ENCODE measurements around the gene STN1. TPM values are rescaled to one million over a fixed set of nuclear protein-coding genes. Genes with fewer than 3 reads are reported as not detected.

STN1 gene
- total RNA-seq, 1 donor = 20.6 TPM

DNA sequence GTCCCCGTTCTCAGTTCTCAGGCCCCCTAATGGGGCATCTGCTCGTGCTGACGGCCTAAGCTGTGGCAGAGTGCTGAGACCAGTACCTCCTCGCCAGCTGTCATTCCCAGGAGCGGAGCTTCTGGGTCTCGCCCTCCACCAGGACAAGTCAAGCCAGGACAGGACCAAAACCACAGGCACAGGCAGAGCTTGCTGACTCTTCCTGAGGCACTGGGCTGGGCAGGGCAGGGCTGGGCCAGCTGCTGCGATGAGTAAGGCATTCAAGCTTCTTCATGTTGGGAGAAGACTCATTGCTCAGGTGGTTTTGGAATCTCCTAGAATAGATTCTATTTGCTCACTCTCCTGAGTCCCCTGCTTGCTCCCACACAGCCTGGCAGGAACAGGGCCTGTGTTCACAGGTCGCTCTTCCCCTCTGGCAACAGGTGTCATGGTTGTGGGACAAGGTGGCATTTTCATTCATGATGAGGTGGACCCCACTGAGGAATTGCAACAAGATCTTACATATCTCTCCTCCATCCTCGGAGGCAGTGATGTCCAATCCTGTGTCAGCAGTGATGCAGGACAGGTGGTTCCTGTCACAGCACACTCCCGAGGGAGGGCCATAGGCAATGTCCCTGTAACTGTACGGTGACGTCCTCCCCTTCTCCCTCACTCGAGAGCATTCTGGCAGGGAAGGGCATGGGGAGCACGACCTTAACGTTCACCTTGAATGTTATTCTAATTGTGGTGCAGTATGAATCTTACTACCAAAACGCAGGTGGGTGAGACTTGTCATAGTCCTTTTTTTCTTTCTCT, 45.6 kb downstream of the STN1 start:
- TF ChIP-seq, protein P1, sequence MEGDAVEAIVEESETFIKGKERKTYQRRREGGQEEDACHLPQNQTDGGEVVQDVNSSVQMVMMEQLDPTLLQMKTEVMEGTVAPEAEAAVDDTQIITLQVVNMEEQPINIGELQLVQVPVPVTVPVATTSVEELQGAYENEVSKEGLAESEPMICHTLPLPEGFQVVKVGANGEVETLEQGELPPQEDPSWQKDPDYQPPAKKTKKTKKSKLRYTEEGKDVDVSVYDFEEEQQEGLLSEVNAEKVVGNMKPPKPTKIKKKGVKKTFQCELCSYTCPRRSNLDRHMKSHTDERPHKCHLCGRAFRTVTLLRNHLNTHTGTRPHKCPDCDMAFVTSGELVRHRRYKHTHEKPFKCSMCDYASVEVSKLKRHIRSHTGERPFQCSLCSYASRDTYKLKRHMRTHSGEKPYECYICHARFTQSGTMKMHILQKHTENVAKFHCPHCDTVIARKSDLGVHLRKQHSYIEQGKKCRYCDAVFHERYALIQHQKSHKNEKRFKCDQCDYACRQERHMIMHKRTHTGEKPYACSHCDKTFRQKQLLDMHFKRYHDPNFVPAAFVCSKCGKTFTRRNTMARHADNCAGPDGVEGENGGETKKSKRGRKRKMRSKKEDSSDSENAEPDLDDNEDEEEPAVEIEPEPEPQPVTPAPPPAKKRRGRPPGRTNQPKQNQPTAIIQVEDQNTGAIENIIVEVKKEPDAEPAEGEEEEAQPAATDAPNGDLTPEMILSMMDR (IDR thresholded peaks at IDR 0.05; ENCODE audit: extremely low read depth, low read depth, low read length) = no peak
- Histone ChIP-seq H3K4me1 (ENCODE audit: insufficient read depth, low read length) (peaks cover 7% of the 10 kb centered on the region), H3K36me3 (ENCODE audit: insufficient read depth, low read length) (no peaks in the 10 kb centered on the region), H3K9me3 (ENCODE audit: low read depth, low read length) (no peaks in the 10 kb centered on the region), H2AFZ (ENCODE audit: low read length) (no peak overlapping the region), H3K27ac (ENCODE audit: low read depth, low read length) (no peak overlapping the region), H3K27me3 (ENCODE audit: insufficient read depth, low read length) (no peaks in the 10 kb centered on the region), H3K4me2 (ENCODE audit: insufficient read depth, low read length) (no peak overlapping the region), H4K20me1 (ENCODE audit: insufficient read depth, low read length) (no peaks in the 10 kb centered on the region), H3K4me3 (ENCODE audit: insufficient read depth, low read length) (no peak overlapping the region), H3K79me2 (ENCODE audit: insufficient read depth, low read length) (no peaks in the 10 kb centered on the region)
- no peak for DNase-seq (ENCODE audit: insufficient read length, low spot score, missing footprints)

GRCh38 chr10:103871006-103871405, 47.0 kb downstream of the STN1 start:
- Histone ChIP-seq H2AFZ (ENCODE audit: low read length) (peak overlapping the region; percentile 22), H3K36me3 (ENCODE audit: insufficient read depth, low read length) (no peaks in the 10 kb centered on the region), H3K79me2 (ENCODE audit: insufficient read depth, low read length) (no peaks in the 10 kb centered on the region), H3K27ac (ENCODE audit: low read depth, low read length) (no peak overlapping the region), H4K20me1 (ENCODE audit: insufficient read depth, low read length) (no peaks in the 10 kb centered on the region), H3K4me1 (ENCODE audit: insufficient read depth, low read length) (peaks cover 7% of the 10 kb centered on the region), H3K9me3 (ENCODE audit: low read depth, low read length) (no peaks in the 10 kb centered on the region), H3K27me3 (ENCODE audit: insufficient read depth, low read length) (no peaks in the 10 kb centered on the region), H3K4me2 (ENCODE audit: insufficient read depth, low read length) (peak overlapping the region; percentile 43), H3K4me3 (ENCODE audit: insufficient read depth, low read length) (no peak overlapping the region)
- TF ChIP-seq, protein P1 (IDR thresholded peaks at IDR 0.05; ENCODE audit: extremely low read depth, low read depth, low read length) = no peak
- no peak for DNase-seq (ENCODE audit: insufficient read length, low spot score, missing footprints)

DNA sequence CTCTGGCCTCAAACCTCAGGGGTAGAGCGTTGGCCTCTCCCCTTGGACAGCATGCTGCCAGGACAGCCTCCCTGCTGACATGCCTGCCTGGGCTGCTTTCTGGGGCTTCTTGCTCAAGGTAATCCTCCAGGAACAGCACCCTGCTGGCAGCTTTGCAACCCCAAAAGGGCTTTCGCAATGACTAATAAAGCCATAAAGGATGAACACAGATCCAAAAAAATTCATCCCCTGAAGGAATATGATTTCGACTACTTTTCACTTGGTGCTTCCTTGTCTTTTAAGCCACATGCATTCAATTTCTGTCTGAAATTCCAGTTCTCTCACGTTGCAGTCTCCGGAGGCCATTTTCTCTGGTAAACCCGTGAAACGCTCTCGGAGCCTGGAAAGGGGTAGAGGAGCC, 47.5 kb downstream of the STN1 start:
- Histone ChIP-seq H3K27ac (ENCODE audit: low read depth, low read length) (no peak overlapping the region), H3K4me1 (ENCODE audit: insufficient read depth, low read length) (peaks cover 7% of the 10 kb centered on the region), H3K27me3 (ENCODE audit: insufficient read depth, low read length) (no peaks in the 10 kb centered on the region), H2AFZ (ENCODE audit: low read length) (peak overlapping the region; percentile 22), H3K9me3 (ENCODE audit: low read depth, low read length) (no peaks in the 10 kb centered on the region), H3K79me2 (ENCODE audit: insufficient read depth, low read length) (no peaks in the 10 kb centered on the region), H3K4me2 (ENCODE audit: insufficient read depth, low read length) (peak overlapping the region; percentile 43), H4K20me1 (ENCODE audit: insufficient read depth, low read length) (no peaks in the 10 kb centered on the region), H3K36me3 (ENCODE audit: insufficient read depth, low read length) (no peaks in the 10 kb centered on the region), H3K4me3 (ENCODE audit: insufficient read depth, low read length) (no peak overlapping the region)
- TF ChIP-seq, protein P1 (IDR thresholded peaks at IDR 0.05; ENCODE audit: extremely low read depth, low read depth, low read length) = no peak
- no peak for DNase-seq (ENCODE audit: insufficient read length, low spot score, missing footprints)

DNA sequence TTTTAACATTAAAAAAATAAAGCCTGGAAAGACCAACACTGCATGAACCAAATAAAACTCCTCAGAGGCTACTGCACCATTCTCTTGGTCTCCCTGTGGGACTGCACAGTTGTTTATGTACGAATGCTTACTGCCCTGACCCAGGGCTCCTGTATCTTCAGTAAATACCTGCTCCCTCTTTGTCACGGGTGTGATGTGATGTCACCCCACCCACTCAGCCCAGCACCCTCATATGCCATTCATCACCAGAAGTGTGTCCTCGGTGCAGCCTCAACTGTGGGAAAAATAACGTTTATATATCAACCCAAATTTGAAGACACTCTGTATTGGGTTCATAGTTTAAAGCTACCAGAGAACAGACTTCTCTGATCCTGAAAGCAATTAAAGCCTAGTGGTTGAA, 48.6 kb downstream of the STN1 start:
- H3K9me3 ChIP-seq (ENCODE audit: low read depth, low read length) = peaks cover 4% of the 10 kb centered on the region
- no peaks in the 10 kb centered on the region for H3K79me2 ChIP-seq (ENCODE audit: insufficient read depth, low read length)
- no peak for DNase-seq (ENCODE audit: insufficient read length, low spot score, missing footprints)
- H3K27me3 ChIP-seq (ENCODE audit: insufficient read depth, low read length) = no peaks in the 10 kb centered on the region
- no peaks in the 10 kb centered on the region for H4K20me1 ChIP-seq (ENCODE audit: insufficient read depth, low read length)
- TF ChIP-seq, protein P1 (IDR thresholded peaks at IDR 0.05; ENCODE audit: extremely low read depth, low read depth, low read length) = no peak
- H3K36me3 ChIP-seq (ENCODE audit: insufficient read depth, low read length) = no peaks in the 10 kb centered on the region
- peaks cover 7% of the 10 kb centered on the region for H3K4me1 ChIP-seq (ENCODE audit: insufficient read depth, low read length)
- H3K27ac ChIP-seq (ENCODE audit: low read depth, low read length) = no peak overlapping the region
- no peak overlapping the region for H3K4me2 ChIP-seq (ENCODE audit: insufficient read depth, low read length)
- no peak overlapping the region for H2AFZ ChIP-seq (ENCODE audit: low read length)
- H3K4me3 ChIP-seq (ENCODE audit: insufficient read depth, low read length) = no peak overlapping the region
